Stomach (tissue), 4 donors: ENCODE measurements around the gene ZFPM1.

ENCODE experiments used
- CTCF ChIP-seq, 7 experiments: fragments of 450-650 bp in 4 of 7; fragments of 200-600 bp in 3 of 7; sonication (generic) in 3 of 7; IDR thresholded peaks; one replicate each; pipeline ENCODE4 v1.5.1; 2016 to 2019; ENCODE audit warnings: antibody characterized with exemption in 7 of 7, control low read depth in 2 of 7, mild to moderate bottlenecking in 1 of 7
- EP300 ChIP-seq: sonication (generic); formaldehyde crosslinking; IDR thresholded peaks from one replicate; pipeline ENCODE4 v1.6.1; 2017; ENCODE audit warnings: antibody characterized with exemption
- POLR2A ChIP-seq, 4 donors: fragments of 450-650 bp; IDR thresholded peaks; one replicate each; pipeline ENCODE4 v1.6.1; 2016; ENCODE audit warnings: antibody characterized with exemption in 4 of 4, control low read depth in 2 of 4, mild to moderate bottlenecking in 1 of 4, moderate library complexity in 1 of 4
- POLR2AphosphoS5 ChIP-seq, 3 donors: sonication (generic); formaldehyde crosslinking; IDR thresholded peaks; one replicate each; pipeline ENCODE4 v1.6.1; 2016; ENCODE audit warnings: antibody characterized with exemption in 3 of 3

- no peak for TF ChIP-seq POLR2AphosphoS5 (IDR thresholded peaks at IDR 0.05)
- TF ChIP-seq CTCF (IDR thresholded peaks at IDR 0.05) = no peak
- TF ChIP-seq EP300 = no peak
- no peak for TF ChIP-seq POLR2A (IDR thresholded peaks at IDR 0.05)
These were observed 37.7 kb upstream of the ZFPM1 start for GRCh38 chr16:88415381-88415705.
